NCI-H146 (cell line): Measurements from ENCODE around the gene CSTB.

Experiments used
- DNase-seq: peaks from one replicate; lab custom pipeline; 2025; lab: John Stamatoyannopoulos, UW

CSTB gene

GRCh38 chr21:43767498-43767983 lies 8.6 kb downstream of the CSTB start:
- DNase-seq: no peak

- no peak for DNase-seq
Measured at GRCh38 chr21:43766734-43767497, 9.2 kb downstream of the CSTB start.

- DNase-seq: no peak
Measured at GRCh38 chr21:43764576-43765495, 11.3 kb downstream of the CSTB start.

DNA sequence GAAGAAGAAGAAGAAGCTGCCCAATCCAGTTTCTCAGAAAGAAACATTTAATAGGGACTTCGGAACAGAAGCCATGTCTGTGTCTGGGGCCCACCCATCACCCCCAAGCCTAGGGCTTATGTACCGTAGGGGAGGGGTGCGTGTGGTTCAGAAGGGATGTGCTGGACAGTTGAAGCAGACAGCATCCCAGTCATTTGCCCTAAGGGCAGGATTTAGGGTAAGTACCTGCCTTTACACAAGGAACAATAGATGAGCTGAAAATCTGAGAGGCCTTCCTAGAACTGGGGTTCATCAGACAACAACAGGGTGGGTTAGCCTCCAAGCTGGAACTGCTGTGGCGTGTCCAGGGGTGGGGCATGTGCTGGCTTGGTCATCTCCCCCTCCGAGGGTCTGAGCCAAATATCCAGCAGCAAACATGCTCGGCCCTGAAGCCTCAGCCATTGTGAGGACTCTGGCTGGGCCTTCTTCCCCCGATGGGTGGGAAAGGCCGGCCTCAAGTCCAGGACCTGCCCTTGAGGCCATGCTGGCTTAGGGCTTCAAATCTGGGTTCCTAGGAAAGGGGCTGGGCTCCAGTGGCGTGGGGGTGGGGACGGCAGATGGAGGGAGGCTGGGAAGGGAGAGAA lies 12.1 kb downstream of the CSTB start:
- DNase-seq: no peak

DNA sequence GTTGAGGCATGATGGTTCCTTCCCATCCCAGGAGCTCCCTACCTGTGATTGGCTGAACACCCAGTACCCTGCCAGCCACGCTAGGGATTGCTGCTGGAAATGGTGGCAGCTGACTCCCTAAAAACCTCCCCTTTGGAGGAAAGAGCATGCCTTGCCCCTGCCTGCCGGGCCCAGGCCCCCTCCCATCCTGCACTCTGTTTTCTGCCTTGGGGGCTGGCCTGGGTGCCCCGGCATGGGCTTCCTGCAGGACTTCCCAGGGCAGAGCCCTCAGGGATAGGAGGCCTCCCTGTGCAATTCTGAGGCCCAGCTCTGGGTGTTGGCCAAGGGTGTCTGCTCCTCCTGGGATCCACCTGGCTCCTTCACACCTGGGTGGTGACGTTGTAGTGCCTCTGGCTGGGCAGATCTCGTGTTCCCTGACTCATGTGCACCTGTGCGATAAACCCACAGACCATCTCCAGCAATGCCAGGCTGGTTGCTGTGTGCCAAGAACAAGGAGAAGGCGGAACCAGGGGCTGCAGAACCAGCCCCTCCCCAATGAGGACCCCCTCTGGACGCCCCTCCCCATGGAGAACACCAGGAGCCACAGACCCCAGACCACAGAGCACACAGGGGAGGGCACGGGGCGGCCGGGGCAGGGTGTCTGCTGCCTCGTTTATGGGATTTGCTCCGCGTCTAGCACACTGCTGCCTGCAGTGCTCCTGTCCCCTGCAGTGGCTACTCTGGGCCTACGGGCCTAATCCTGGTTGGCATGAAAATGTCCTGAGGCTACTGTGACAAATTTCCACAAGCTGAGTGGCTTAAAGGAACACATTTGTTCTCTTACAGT lies 13.6 kb downstream of the CSTB start:
- DNase-seq: no peak

GRCh38 chr21:43761886-43762285 lies 14.2 kb downstream of the CSTB start:
- DNase-seq: no peak

DNA sequence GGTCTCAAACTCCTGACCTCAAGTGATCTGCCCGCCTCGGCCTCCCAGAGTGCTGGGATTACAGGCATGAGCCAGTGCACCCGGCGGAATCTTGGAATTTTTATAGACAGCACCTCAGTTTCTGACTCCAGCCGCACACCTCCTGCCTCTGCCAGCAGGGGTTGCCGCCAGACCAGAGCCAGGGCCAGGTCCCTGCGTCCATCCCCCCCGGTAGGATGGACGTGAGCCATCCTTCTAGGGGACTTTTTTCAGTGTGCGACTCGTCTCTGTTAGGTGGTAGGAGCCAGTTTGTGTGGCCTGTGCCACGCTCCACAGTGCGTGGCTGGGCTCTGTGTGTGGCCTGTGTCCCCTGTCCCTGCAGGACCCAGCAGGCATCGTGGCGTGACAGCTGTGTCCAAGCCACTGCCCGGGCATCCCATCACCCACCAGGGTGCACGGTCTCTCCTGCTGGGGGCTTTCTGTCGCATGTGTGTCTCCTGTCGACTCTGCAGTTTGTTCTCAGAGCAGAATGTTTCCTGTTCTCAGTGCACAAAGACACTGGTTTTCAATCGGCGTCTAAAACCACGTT lies 15.6 kb downstream of the CSTB start:
- DNase-seq: no peak

DNA sequence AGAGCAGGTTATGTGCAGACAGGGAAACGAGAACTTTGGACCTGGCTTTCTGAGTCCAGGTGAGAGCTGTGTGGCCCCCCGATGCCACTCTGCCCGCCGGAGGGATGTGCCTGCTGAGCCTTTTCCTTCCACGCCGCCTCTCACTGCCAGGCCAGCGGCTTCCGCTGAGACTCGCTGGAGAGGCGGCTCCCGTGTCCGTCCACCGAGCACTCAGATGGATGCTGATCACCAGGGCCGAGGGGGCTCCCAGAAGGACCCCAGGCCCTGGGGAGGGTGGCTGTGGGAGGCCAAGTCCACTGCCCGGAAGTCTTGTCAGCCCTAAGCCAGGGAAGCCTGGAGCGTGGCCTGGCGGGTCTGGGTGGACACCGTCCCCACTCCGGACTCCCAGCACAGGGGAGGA lies 16.5 kb downstream of the CSTB start:
- DNase-seq: no peak

DNA sequence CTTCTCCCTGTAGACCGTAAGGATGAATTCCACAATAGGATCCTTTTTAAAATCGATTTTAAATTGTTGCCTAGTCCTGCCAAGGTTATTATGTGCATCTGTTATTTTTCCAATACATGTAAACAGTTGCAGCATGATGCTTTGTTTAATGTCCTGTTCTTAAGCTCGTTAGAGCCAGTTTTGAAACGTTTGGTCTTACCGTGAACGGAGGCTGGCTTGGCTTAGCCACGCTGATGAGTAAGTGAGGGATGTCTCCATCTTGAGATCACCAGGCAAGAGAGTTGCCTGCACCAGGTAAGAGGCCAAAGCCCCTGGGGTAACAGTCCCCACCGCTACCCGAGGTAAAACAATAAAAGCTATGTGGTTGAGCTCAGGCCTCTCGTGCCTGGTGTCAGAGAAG lies 17.3 kb downstream of the CSTB start:
- DNase-seq: no peak

- DNase-seq: no peak
Measured at GRCh38 chr21:43758111-43758641, 17.9 kb downstream of the CSTB start.

DNA sequence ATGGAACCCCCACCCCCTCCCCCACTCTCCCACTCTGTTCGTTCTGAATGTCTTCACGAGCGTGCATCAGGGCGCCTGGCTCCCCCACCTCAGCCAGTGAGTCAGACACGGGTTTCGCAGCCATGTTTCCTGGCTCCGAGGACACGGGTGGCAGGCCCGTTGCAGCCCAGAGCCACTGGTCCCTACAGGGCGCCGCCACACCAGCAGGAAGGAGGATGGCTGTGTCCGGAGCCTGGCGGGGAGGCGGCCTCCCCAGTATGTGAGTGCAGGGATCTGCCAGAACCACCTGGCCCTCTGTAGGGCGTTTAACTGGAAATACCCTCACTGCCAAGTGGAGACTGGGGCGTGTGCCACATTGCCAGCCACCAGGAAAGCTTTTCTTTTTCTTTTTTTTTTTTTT lies 18.5 kb downstream of the CSTB start:
- no peak for DNase-seq

DNA sequence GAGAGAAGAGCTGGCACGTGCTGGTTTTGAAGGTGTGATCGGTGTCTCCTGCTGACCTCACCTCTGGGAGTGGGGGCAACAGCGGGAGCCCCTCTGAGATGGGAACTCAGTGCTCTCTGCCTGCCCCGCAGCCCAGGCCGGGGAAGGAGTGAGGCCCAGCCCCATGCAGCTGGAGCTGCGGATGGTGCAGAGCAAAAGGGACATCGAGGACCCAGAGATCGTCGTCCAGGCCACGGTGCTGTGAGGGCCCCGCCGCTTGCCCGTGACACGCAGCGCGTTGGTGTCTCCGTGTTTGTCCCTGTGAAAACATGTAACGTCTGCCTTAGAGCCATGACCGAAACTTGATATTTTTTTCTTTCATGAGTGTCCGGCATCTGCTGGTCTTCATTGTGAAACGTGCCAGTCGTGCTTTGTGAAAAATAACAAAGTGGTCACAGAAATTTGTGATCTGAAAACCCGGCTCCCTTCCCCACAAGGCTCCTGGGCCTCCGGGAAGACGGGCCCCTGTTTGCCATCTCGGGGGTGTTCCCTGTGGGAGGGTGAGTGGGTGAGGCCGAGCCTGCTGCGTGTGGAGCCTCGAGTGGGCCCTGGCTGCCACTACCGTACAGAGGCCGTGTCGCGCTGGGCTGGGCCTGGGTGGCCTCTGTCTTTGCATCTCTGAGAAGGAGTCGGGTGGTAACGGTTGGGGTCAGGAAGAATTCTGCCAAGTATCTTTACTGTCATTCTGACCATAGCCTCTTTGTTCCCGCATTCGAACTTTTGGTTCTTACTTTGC lies 20.1 kb downstream of the CSTB start:
- DNase-seq: no peak

- no peak for DNase-seq
Measured at GRCh38 chr21:43754948-43755781, 20.9 kb downstream of the CSTB start.

DNA sequence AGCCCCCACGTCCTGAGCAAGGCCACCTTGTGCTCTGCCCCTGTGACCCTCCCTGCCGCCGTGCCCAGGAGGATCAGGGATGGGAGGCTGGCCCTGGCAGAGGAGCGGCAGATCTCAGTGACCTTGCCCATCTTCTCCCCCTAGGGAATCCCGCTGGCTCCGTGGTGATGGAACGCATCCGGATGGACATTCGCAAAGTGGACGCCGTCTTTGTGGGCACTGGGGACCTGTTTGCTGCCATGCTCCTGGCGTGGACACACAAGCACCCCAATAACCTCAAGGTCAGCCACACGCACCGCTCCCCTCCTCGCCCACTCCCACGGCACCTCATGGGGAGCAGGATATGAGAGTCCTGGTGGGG lies 22.7 kb downstream of the CSTB start:
- DNase-seq: no peak

GRCh38 chr21:43752758-43753438 lies 23.2 kb downstream of the CSTB start:
- DNase-seq: no peak

DNA sequence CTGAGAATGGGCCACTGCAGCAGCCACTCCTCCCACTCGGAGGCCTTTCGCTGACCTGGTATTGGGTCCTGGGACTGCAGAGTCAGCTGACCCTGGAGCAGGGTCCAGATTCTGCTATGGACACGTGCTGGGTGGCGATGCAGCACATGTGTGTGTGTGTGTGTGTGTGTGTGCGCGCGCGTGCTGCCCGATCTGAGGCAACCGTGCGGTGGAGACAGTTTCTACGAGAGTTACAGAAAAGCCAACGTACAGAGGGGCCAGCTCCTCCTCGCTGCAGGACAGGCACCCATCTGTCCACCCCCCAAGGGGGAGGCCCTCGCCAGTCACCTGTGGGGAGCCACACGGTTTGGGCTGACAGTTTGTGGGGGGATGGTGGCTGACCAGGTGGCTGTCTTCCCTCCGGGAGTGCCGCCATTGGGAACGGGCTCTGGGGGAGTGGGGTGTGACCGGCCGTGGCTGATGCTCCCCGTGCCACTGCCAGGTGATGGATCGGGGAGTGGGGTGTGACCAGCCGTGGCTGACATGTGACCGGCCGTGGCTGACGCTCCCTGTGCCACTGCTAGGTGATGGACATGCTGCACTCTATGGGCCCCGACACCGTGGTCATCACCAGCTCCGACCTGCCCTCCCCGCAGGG lies 24.0 kb downstream of the CSTB start:
- no peak for DNase-seq

- no peak for DNase-seq
Measured at GRCh38 chr21:43750339-43751033, 25.6 kb downstream of the CSTB start.
